HCT116 (cell line): ENCODE results near the gene OVCH2.

ENCODE experiments used
- CEBPB ChIP-seq: IDR thresholded peaks from 2 replicates; pipeline ENCODE4 v1.6.1; 2012; ENCODE audit warnings: low read depth
- CTCF ChIP-seq, 3 experiments: fragments of 200-600 bp in 1 of 3; sonication (generic) in 1 of 3; IDR thresholded peaks in 2 of 3; conservative IDR thresholded peaks in 1 of 3; 2 replicates each; pipeline ENCODE4 v1.5.1; 2012 to 2017; ENCODE audit warnings: low read depth in 2 of 3, low read length in 2 of 3, antibody characterized with exemption in 1 of 3, borderline replicate concordance in 1 of 3, control low read depth in 1 of 3, mild to moderate bottlenecking in 1 of 3, mixed read lengths in 1 of 3, mixed run types in 1 of 3, moderate library complexity in 1 of 3; ENCODE audit not compliant: insufficient read depth in 1 of 3
- EZH2 ChIP-seq: fragments of 200-600 bp; sonication (generic); IDR thresholded peaks from 2 replicates; pipeline ENCODE4 v1.6.1; 2017; ENCODE audit warnings: antibody characterized with exemption, mixed run types
- EZH2phosphoT487 ChIP-seq: fragments of 200-600 bp; IDR thresholded peaks from 2 replicates; pipeline ENCODE4 v1.6.1; 2018; ENCODE audit warnings: antibody characterized with exemption, borderline replicate concordance
- JUND ChIP-seq: IDR thresholded peaks from 2 replicates; pipeline ENCODE4 v1.6.1; 2012
- POLR2A ChIP-seq: IDR thresholded peaks from 2 replicates; pipeline ENCODE4 v1.7.0; 2011; ENCODE audit warnings: borderline replicate concordance; ENCODE audit not compliant: insufficient read depth, insufficient read length; ENCODE audit errors: extremely low read depth
- POLR2AphosphoS5 ChIP-seq: IDR thresholded peaks from 2 replicates; pipeline ENCODE4 v1.6.1; 2011; ENCODE audit warnings: mild to moderate bottlenecking, low read depth, low read length, moderate library complexity
- RAD21 ChIP-seq: IDR thresholded peaks from 2 replicates; pipeline ENCODE4 v1.6.1; 2012; ENCODE audit warnings: low read depth, mild to moderate bottlenecking
- REST ChIP-seq: IDR thresholded peaks from 2 replicates; pipeline ENCODE4 v1.6.1; 2012; ENCODE audit warnings: low read depth
- SIN3A ChIP-seq: IDR thresholded peaks from 2 replicates; pipeline ENCODE4 v1.6.1; 2012; ENCODE audit warnings: low read depth
- SRF ChIP-seq: IDR thresholded peaks from 2 replicates; pipeline ENCODE4 v1.6.1; 2012; ENCODE audit warnings: low read depth
- YY1 ChIP-seq: IDR thresholded peaks from 2 replicates; pipeline ENCODE4 v1.6.1; 2011; ENCODE audit warnings: low read length, low read depth, moderate library complexity, mild to moderate bottlenecking; ENCODE audit not compliant: insufficient replicate concordance; ENCODE audit errors: extremely low read depth

GRCh38 chr11:7677796-7678201 is 28.5 kb downstream of the OVCH2 start:
- TF ChIP-seq CEBPB (no peak), CTCF (IDR thresholded peaks at IDR 0.05 in 2 of 3, conservative IDR thresholded peaks at IDR 0.05 in 1 of 3; ENCODE audit: borderline replicate concordance in 1 of 3, insufficient read depth in 1 of 3, low read depth in 2 of 3, low read length in 2 of 3) (no peak), RAD21 (no peak), EZH2phosphoT487 (no peak), JUND (no peak), YY1 (no peak), SIN3A (no peak), POLR2A (no peak), SRF (no peak), EZH2 (no peak), POLR2AphosphoS5 (no peak), REST (no peak)
